Transverse colon (tissue), 4 donors: ENCODE data around the gene BIVM. TPM values are rescaled to one million over a fixed set of nuclear protein-coding genes. Genes with fewer than 3 reads are reported as not detected.

ENCODE experiments used
- DNase-seq: peaks from one replicate; pipeline ENCODE4 v3.0.0-alpha.2; 2019
- H3K27ac ChIP-seq, 4 donors: fragments of 200-600 bp; sonication (generic); 2 replicates each; pipeline ENCODE4 v1.5.1; 2016 to 2018; ENCODE audit warnings: inconsistent platforms in 4 of 4
- H3K27me3 ChIP-seq: fragments of 200-600 bp; sonication (generic); 2 replicates; pipeline ENCODE4 v1.5.1; 2017; ENCODE audit warnings: inconsistent platforms
- H3K36me3 ChIP-seq, 4 donors: fragments of 200-600 bp; sonication (generic); 2 replicates each; pipeline ENCODE4 v1.5.1; 2017 to 2019; ENCODE audit warnings: inconsistent platforms in 4 of 4
- H3K4me1 ChIP-seq, 4 donors: fragments of 200-600 bp; sonication (generic); 2 replicates each; pipeline ENCODE4 v1.5.1; 2017 to 2020; ENCODE audit warnings: inconsistent platforms in 4 of 4
- H3K4me3 ChIP-seq, 4 donors: fragments of 200-600 bp; sonication (generic); 1 replicate in 1 of 4; 2 replicates in 3 of 4; pipeline versions ENCODE4 v1.5.1 to v1.6.1; 2017 to 2019; ENCODE audit warnings: inconsistent platforms in 4 of 4
- H3K9me3 ChIP-seq, 2 donors: fragments of 200-600 bp; sonication (generic); 2 replicates each; pipeline ENCODE4 v1.5.1; 2017 to 2019; ENCODE audit warnings: inconsistent platforms in 2 of 2
- CTCF ChIP-seq, 5 experiments: fragments of 200-600 bp in 3 of 5; fragments of 450-650 bp in 2 of 5; sonication (generic) in 3 of 5; IDR thresholded peaks; 1 replicate in 2 of 5; 2 replicates in 3 of 5; pipeline ENCODE4 v1.5.1; 2016 to 2017; ENCODE audit warnings: antibody characterized with exemption in 5 of 5, inconsistent platforms in 3 of 5, mild to moderate bottlenecking in 2 of 5, moderate library complexity in 1 of 5
- EP300 ChIP-seq: sonication (generic); formaldehyde crosslinking; IDR thresholded peaks from one replicate; pipeline ENCODE4 v1.6.1; 2017; ENCODE audit warnings: antibody characterized with exemption, low read depth
- POLR2A ChIP-seq: fragments of 450-650 bp; IDR thresholded peaks from one replicate; pipeline ENCODE4 v1.6.1; 2016; ENCODE audit warnings: antibody characterized with exemption, mild to moderate bottlenecking, moderate library complexity
- POLR2AphosphoS5 ChIP-seq, 3 donors: sonication (generic); formaldehyde crosslinking; IDR thresholded peaks; one replicate each; pipeline ENCODE4 v1.6.1; 2016; ENCODE audit warnings: antibody characterized with exemption in 3 of 3
- WGBS, 2 donors: methylation state at CpG; one replicate each; pipeline ENCODE4 v1.1.5; 2018; ENCODE audit warnings: low coverage in 1 of 2; 5-methylcytosine and 5-hydroxymethylcytosine counted together
- in situ Hi-C, 4 donors: fragments of 200-750 bp; cut with MboI; loops; one replicate each; pipeline versions ENCODE4 v1.15.0 to v1.15.1; 2017; ENCODE audit warnings: low sequenced_read_pairs in 3 of 4, low pct_ligation_motif_present in 1 of 4, low pct_unique_long_range_greater_than_20kb in 1 of 4
- intact Hi-C: fragments of 100-400 bp; cut with DNase I; formaldehyde crosslinking; loops from one replicate; pipeline ENCODE4 v1.15.1; 2023; ENCODE audit warnings: low total_unique reads
- total RNA-seq, 4 donors: library from RNA; depleted of rRNA; stranded (reverse); fragments of >200 nt; gene quantifications; one replicate each; pipeline ENCODE4 v1.1.0, GENCODE V29; 2016

Gene BIVM
- total RNA-seq, 4 donors from 2014 or later: 3.0 to 31.4 (median 23.9) TPM

DNA sequence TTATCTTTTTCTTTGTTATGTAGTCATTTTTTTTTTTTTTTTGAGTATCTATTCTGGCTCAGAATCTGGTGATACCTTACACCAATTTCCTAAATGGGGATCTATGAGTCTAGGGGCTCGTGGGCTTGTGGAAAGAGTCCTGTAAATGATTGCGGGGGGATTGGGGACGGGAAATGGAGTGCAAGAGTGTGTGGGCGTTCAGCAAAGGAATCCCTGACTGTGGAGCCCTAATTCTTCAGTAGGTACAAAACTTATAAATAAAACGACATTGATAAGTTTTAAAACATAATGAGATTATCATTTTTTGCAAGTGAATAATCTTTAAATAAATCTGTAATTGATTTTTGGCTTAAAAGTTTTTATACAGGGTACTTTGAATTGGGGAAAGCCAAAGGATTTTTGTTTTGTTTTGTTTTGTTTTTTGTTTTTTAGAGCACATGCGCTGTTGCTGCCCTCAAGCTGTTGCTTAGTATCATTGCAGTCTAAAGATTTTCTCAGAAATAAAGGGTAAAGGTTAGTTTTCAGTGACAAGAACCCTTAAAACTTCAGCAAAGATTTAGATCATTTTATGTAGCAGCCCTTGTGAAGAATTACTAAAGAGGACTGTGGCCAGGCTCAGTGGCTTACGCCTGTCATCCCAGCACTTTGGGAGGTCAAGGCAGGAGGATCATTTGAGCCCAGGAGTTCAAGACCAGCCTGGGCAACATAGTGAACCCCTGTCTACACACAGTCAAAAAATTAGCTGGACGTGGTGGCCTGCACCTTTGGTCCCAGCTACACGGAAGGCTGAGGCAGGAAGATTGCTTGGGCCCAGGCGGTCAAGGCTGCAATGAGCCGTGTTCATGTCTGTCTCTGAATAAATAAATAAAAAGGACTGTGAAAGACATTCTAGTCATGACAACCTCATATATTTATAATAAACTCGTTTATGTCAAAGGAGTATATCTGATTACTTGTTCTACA lies 48.6 kb downstream of the BIVM start:
- Histone ChIP-seq H3K4me1 (peaks cover 7 to 31% (median 17%) of the 10 kb centered on the region in 4 donors), H3K27me3 (no peaks in the 10 kb centered on the region), H3K36me3 (peaks cover 0 to 6% (median 0%) of the 10 kb centered on the region in 4 donors), H3K9me3 (no peaks in the 10 kb centered on the region), H3K4me3 (peak overlapping the region; percentile 69 to 94 (median 82)), H3K27ac (peak overlapping the region; percentile 96 to 100 (median 100))
- intact Hi-C loops: loop anchor here (5.0 kb wide), 2 partner anchors 45 to 250 kb away; partner anchors contain the start of gene TPP2
- in situ Hi-C loops: loop anchor here in 2 of 4 donors (5.0 to 10.0 kb wide), 2 partner anchors 250 to 263 kb away; partner anchors contain the start of gene TPP2 (in 1 of the 2)
- DNase-seq: no peak
- 14 to 17% methylated on average over 10 to 12 of the region's 12 CpGs for WGBS, 2 donors
- TF ChIP-seq POLR2AphosphoS5 (IDR thresholded peaks at IDR 0.05): no peak
- peak; percentile 64 to 78 (median 73) for TF ChIP-seq CTCF (IDR thresholded peaks at IDR 0.05)

DNA sequence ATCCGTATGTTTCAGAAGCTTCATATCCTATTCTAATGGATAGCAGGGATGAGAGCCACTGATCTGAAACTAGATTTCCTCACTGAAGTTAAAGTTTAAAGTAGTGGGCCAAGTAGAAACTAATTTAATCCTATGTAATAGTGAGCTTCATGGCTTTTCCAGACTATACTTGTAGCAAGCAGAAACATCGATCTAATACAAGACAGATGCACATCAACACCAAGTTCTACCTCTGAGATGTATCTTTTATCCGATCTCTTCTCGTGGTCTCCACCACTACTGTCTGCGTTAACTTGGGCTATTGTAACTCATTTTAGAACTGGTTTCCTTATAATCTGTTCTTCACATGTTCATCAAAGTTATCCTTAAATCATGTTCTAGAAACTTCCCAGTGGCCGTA lies 50.0 kb downstream of the BIVM start:
- H3K36me3 ChIP-seq: peaks cover 0 to 16% (median under 1%) of the 10 kb centered on the region in 4 donors
- H3K27me3 ChIP-seq: no peaks in the 10 kb centered on the region
- 89 to 96% methylated on average over 6 of the region's 6 CpGs for WGBS, 2 donors
- intact Hi-C loops (loop anchor here (5.0 kb wide), 2 partner anchors 47 to 252 kb away; partner anchors contain the start of gene TPP2), in situ Hi-C loops (loop anchor here in 2 of 4 donors (5.0 to 10.0 kb wide), 2 partner anchors 252 to 264 kb away; partner anchors contain the start of gene TPP2 (in 1 of the 2))
- no peak for TF ChIP-seq POLR2AphosphoS5 (IDR thresholded peaks at IDR 0.05)
- no peak for TF ChIP-seq POLR2A
- no peak for TF ChIP-seq CTCF (IDR thresholded peaks at IDR 0.05)
- TF ChIP-seq EP300: no peak
- DNase-seq: no peak
- no peaks in the 10 kb centered on the region for H3K9me3 ChIP-seq
- no peak overlapping the region for H3K4me3 ChIP-seq
- peaks cover 7 to 33% (median 17%) of the 10 kb centered on the region in 4 donors for H3K4me1 ChIP-seq
- H3K27ac ChIP-seq: no peak overlapping the region

DNA sequence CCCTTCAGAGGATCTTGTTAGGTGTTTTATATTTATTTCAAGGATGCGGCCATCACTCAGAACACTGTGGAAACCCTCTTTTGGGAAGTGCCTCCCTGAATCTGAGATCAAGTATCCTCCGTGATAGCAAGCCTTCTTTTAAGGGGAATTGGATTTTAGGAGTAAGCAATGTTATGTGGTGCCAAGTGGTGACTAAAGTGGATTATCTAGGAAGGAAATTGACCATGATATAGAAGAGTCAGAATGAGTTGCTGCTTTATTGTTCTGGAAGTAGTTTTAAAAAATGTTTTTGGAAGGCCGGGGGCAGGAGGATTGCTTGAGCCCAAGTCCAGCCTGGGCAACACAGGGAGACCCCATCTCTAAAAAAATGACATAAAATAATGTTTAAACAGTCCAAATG lies 53.6 kb downstream of the BIVM start:
- in situ Hi-C loops: loop anchor here in 1 of 4 donors (10.0 kb wide), 1 partner anchor 278 kb away; no protein-coding TSS in a partner anchor

More for the DNA sequence above, 53.6 kb downstream of the BIVM start:
- H3K27ac ChIP-seq: no peak overlapping the region
- no peaks in the 10 kb centered on the region for H3K9me3 ChIP-seq
- TF ChIP-seq CTCF (IDR thresholded peaks at IDR 0.05): no peak
- TF ChIP-seq EP300: no peak
- no peak for TF ChIP-seq POLR2A
- no peak for TF ChIP-seq POLR2AphosphoS5 (IDR thresholded peaks at IDR 0.05)
- H3K4me3 ChIP-seq: no peak overlapping the region
- intact Hi-C loops: no loop called here
- no peak for DNase-seq
- peaks cover 0 to 46% (median 17%) of the 10 kb centered on the region in 4 donors for H3K36me3 ChIP-seq
- WGBS, 2 donors: 94 to 95% methylated on average over 2 to 3 of the region's 3 CpGs
- peaks cover 4 to 29% (median 5%) of the 10 kb centered on the region in 4 donors for H3K4me1 ChIP-seq
- H3K27me3 ChIP-seq: no peaks in the 10 kb centered on the region
